Stomach smooth muscle (tissue), 2 donors: ENCODE data around the gene ZNF681.
"Not testable (repeated sequence)": the region's sequence is repeated elsewhere in the genome, so short reads cannot be mapped to it uniquely, and the experiment has no call there.

Experiments
- H3K27ac ChIP-seq: one replicate; pipeline ENCODE4 v1.7.0; 2013; ENCODE audit warnings: mild to moderate bottlenecking, low read length, inconsistent platforms
- H3K27me3 ChIP-seq, 2 donors: one replicate each; pipeline ENCODE4 v1.7.0; 2013; ENCODE audit warnings: low read length in 2 of 2; ENCODE audit not compliant: insufficient read depth in 2 of 2, control insufficient read depth in 1 of 2
- H3K36me3 ChIP-seq, 2 donors: one replicate each; pipeline ENCODE4 v1.7.0; 2013; ENCODE audit warnings: low read length in 2 of 2; ENCODE audit not compliant: control insufficient read depth in 2 of 2, insufficient read depth in 2 of 2
- H3K4me1 ChIP-seq: one replicate; pipeline ENCODE4 v1.7.0; 2013; ENCODE audit warnings: low read length; ENCODE audit not compliant: control insufficient read depth, insufficient read depth
- H3K4me3 ChIP-seq, 2 donors: one replicate each; pipeline ENCODE4 v1.7.0; 2013; ENCODE audit warnings: low read length in 2 of 2
- H3K9ac ChIP-seq, 2 donors: one replicate each; pipeline ENCODE4 v1.7.0; 2013; ENCODE audit warnings: low read length in 2 of 2, mild to moderate bottlenecking in 1 of 2
- H3K9me3 ChIP-seq, 2 donors: one replicate each; pipeline ENCODE4 v1.7.0; 2013; ENCODE audit warnings: low read length in 2 of 2; ENCODE audit not compliant: control insufficient read depth in 2 of 2
- donor health status: healthy.
- donor health status: Pancreatic carcinoma.

The ZNF681 gene

DNA sequence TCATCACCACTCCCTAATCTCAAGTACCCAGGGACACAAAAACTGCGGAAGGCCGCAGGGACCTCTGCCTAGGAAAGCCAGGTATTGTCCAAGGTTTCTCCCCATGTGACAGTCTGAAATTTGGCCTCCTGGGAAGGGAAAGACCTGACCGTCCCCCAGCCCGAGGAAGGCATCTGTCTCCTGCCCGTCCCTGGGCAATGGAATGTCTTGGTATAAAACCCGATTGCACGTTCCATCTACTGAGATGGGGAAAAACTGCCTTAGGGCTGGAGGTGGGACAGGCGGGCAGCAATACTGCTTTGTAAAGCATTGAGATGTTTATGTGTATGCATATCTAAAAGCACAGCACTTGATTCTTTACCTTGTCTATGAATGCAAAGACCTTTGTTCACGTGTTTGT, 65.8 kb downstream of the ZNF681 start:
- not testable (repeated sequence) for H3K9me3 ChIP-seq, H3K27me3 ChIP-seq, H3K27ac ChIP-seq, H3K4me1 ChIP-seq, H3K4me3 ChIP-seq, H3K9ac ChIP-seq, H3K36me3 ChIP-seq
